Suprapubic skin (tissue), 4 donors: Measurements from ENCODE around the gene NHSL2.

Source experiments
- POLR2A ChIP-seq, 2 donors: fragments of 450-650 bp; IDR thresholded peaks; one replicate each; pipeline ENCODE4 v1.6.1; 2017; ENCODE audit warnings: antibody characterized with exemption in 2 of 2, mild to moderate bottlenecking in 2 of 2, moderate library complexity in 2 of 2
- POLR2AphosphoS5 ChIP-seq, 3 donors: sonication (generic); formaldehyde crosslinking; IDR thresholded peaks; one replicate each; pipeline ENCODE4 v1.6.1; 2017; ENCODE audit warnings: antibody characterized with exemption in 3 of 3

GRCh38 chrX:71996136-71996535, 85.5 kb downstream of the NHSL2 start:
- TF ChIP-seq POLR2AphosphoS5 (IDR thresholded peaks at IDR 0.05), result no peak
- TF ChIP-seq POLR2A (IDR thresholded peaks at IDR 0.05), result no peak
